HG03439 (cell line): ENCODE data around the gene GNPTAB.
"Not testable (repeated sequence)": the region's sequence is repeated elsewhere in the genome, so short reads cannot be mapped to it uniquely, and the experiment has no call there.

Source experiments
- ATAC-seq: cut with Tn5 transposase; IDR thresholded peaks from one replicate; pipeline ENCODE4 v1.9.1; 2021; ENCODE audit warnings: mild to moderate bottlenecking, moderate library complexity; ENCODE audit not compliant: unreplicated experiment

The GNPTAB gene

GRCh38 chr12:101854747-101855146 is 24.0 kb upstream of the GNPTAB start:
- no peak for ATAC-seq

GRCh38 chr12:101852998-101853397 is 22.2 kb upstream of the GNPTAB start:
- no peak for ATAC-seq

- ATAC-seq = no peak
These were observed 19.4 kb upstream of the GNPTAB start for GRCh38 chr12:101850199-101850598.

DNA sequence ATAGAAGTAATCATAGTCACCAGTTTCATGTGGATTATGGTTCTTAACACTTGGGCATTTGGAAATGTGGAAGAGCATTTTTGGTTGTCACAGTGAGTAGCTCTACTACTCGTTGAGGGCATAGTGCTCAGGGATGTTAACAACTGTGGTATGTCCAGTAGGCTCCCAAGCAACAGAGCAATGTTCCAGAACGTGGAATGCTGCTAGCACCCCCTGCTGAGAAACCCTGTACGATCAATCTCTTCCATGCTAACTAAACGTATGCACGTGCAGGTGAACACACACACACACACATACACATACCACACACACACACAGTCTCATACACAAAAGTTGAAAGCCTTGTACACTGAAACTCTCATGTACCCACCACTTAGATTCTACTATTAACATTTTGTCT is 16.6 kb upstream of the GNPTAB start:
- no peak for ATAC-seq

DNA sequence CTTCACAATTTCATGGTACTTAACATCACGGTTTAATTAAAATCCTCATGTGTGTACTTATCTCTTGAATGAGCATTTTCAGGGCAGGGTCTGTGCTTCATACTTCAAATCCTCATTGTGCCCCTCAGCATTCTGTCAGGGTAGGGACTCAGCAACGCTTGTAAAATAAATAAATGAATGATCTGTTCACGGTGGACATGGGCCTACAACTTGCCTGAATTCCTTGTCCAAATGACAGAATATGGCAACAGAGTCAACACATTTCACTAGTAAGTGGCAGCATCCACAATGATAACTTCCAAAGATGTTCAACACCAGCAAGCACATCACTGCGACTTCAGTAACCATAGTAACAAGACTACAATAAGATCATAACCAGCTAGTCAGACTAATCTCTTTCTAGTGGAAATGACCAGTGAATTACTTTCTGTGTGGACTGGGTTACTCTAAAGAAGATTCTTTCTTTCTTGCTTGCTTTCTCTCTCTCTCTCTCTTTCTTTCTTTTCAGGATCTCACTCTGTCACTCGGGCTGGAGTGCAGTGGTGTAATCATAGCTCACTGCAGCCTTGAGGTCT is 14.5 kb upstream of the GNPTAB start:
- ATAC-seq = no peak

DNA sequence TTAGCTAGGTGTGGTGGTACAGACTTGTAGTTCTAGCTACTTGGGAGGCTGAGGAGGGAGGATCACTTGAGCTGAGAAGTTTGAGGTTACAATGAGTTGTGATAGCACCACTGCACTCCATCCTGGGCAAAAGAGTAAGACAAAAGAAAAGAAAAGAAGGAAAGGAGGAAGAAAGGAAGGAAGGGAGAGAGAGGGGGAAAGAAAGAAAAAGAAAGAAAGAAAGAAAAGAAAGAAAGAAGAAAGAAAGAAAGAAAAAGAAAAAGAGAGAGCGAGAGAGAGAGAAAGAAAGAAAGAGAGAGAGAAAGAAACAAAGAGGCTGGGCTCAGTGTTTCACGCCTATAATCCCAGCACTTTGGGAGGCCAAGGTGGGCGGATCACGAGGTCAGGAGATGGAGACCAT is 10.3 kb upstream of the GNPTAB start:
- ATAC-seq = no peak

- ATAC-seq = no peak
These were observed 8.8 kb upstream of the GNPTAB start for GRCh38 chr12:101839324-101840283.

GRCh38 chr12:101838628-101839323 is 8.0 kb upstream of the GNPTAB start:
- no peak for ATAC-seq

DNA sequence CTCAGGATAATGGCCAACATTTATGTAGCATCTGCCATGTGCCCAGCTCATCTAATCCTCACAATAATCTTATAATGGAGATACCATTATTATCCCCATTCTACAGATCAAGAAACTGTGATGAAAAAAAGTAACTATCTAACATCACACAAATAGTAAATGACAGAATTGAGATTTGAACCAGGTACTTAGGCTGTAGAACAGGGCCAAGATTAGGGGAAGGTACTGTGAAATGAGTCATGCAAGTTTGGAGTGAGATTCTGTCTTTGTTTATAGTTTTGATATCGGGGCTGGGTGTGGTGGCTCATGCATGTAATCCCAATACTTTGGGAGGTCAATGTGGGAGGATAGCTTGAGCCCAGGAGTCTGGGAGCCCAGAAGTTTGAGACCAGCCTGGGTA is 1.3 kb upstream of the GNPTAB start:
- ATAC-seq = no peak

GRCh38 chr12:101829639-101830366 is 956 bp downstream of the GNPTAB start:
- ATAC-seq = no peak

DNA sequence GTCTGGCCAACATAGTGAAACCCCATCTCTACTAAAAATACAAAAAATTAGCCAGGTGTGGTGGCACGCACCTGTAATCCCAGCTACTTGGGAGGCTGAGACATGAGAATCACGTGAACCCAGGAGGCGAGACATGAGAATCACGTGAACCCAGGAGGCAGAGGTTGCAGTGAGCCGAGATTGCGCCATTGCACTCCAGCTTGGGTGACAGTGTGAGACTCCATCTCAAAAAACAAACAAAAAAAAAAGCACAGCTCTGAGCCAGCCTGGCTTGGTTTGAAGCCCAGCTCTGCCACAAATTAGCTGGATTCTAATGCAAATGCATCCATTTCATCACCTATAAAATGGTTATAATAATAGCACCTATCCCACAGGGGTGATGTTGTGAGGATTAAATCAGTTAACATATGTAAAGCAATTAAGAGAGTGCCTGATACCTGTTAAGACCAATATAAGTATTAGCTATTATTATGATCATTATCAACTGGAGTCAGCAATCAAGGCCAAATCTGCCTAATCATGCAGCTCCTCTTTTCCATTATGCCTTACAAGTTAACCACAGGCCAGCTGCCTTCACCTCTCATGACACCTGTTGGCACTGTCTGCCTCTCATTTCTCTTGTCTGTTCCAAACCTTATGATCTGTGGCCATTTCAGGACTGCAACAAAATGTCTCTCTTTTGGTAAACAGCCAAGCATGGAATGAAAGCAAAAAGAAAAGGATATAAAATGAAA is 2.1 kb downstream of the GNPTAB start:
- ATAC-seq = no peak

GRCh38 chr12:101826766-101827368 is 3.9 kb downstream of the GNPTAB start:
- no peak for ATAC-seq

DNA sequence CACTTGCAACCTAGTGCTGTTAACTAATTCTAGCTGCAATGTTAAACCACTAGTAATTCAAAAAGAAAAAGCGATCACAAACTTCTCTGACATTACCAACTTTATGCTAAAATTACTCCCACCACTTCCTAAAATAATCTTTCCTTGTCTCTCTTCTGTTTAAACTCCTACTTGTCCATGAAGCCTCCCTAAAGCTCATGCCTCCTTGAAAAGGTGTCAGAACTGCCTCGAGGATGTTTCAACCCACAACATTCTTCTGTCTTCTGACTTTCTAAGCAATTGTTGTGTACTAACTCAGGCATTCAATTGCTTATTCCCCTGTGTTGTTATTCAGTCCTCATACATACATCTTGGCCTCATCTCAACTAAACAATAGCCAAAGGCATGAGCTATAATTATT is 5.9 kb downstream of the GNPTAB start:
- ATAC-seq = no peak

DNA sequence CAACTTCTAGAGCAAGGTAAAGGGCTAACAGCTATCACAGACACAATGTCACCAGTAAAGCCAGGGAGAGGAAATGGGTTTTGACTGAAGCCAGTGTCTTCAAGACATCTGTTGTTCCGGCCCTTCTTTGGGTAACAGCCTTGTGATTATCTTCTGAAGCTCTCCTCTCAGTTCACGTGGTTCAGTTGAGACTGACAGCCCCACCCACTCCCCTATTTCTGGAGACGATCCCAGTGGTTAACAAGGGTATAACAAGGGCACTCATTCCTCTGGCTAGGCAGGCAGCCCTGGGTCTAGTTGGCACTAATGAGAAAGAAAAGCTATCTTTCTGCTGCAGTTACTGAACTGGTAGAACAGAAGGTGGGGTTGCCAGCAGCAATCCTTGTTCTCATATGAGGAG is 6.9 kb downstream of the GNPTAB start:
- ATAC-seq = no peak

DNA sequence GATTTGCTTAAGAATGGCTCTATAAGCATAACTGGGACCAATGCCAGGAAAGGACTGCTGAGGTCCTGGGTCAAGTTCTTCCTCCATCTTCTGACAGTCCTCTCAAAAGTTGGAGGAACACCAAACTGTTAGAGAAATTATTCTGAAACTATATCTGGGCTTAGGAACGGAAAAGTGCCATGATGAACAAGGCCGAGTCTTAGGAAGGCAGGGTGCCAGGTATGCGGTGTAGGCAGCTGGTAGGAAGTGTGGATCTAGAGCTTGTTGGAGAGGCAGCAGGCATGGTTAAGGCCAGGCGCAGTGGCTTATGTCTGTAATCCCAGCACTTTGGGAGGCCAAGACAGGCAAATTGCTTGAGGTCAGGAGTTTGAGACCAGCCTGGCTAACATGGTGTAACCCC is 7.7 kb downstream of the GNPTAB start:
- ATAC-seq = no peak

GRCh38 chr12:101819467-101819866 is 11.3 kb downstream of the GNPTAB start:
- ATAC-seq = peak; percentile 72

- ATAC-seq = not testable (repeated sequence)
These were observed 12.1 kb downstream of the GNPTAB start for GRCh38 chr12:101818689-101819088.

GRCh38 chr12:101813117-101813516 is 17.6 kb downstream of the GNPTAB start:
- ATAC-seq = no peak

- ATAC-seq = not testable (repeated sequence)
These were observed 18.0 kb downstream of the GNPTAB start for GRCh38 chr12:101812716-101813115.

- not testable (repeated sequence) for ATAC-seq
These were observed 19.4 kb downstream of the GNPTAB start for GRCh38 chr12:101811342-101811741.
